ENCODE measurements around the gene ARID5A. TPM values are rescaled to one million over a fixed set of nuclear protein-coding genes. Genes with fewer than 3 reads are reported as not detected.
"Not testable (repeated sequence)": the region's sequence is repeated elsewhere in the genome, so short reads cannot be mapped to it uniquely, and the experiment has no call there.

ARID5A gene
- total RNA-seq, result 100 to 1,000 TPM in 1 of 2 donors, 10 to 100 TPM in 1; 51.5 to 348 TPM

- peak; percentile 82 to 89 for DNase-seq (ENCODE audit: low spot score in 2 of 2)
Measured at GRCh38 chr2:96536445-96537065, at the start of gene ARID5A. ARID5A (plus strand) TSS chr2:96536752; CDS start chr2:96536827, 75 bp downstream.

GRCh38 chr2:96489261-96489660 lies 47.3 kb upstream of the ARID5A start:
- Mint-ChIP-seq H3K36me3 (peaks cover 14 to 37% of the 10 kb centered on the region in 2 donors), H3K9me3 (peaks cover 1 to 4% of the 10 kb centered on the region in 2 donors), H3K27ac (no peak overlapping the region)
- ATAC-seq (no peak), DNase-seq (ENCODE audit: low spot score in 2 of 2) (no peak)

More at GRCh38 chr2:96536445-96537065, at the start of gene ARID5A:
- Mint-ChIP-seq H3K36me3 (peaks cover 9 to 36% of the 10 kb centered on the region in 2 donors), H3K9me3 (no peaks in the 10 kb centered on the region), H3K27ac (peak within 1 kb of the TSS; percentile 95 to 99)
- peak; percentile 44 to 74 for ATAC-seq

GRCh38 chr2:96489663-96490062 lies 46.9 kb upstream of the ARID5A start:
- Mint-ChIP-seq H3K27ac (no peak overlapping the region), H3K9me3 (peaks cover 3 to 4% of the 10 kb centered on the region in 2 donors), H3K36me3 (peaks cover 16 to 36% of the 10 kb centered on the region in 2 donors)
- no peak for DNase-seq (ENCODE audit: low spot score in 2 of 2)
- no peak for ATAC-seq

- H3K9me3 Mint-ChIP-seq, result peaks cover 7 to 15% of the 10 kb centered on the region in 2 donors
- ATAC-seq (peak; percentile 26 to 74), DNase-seq (ENCODE audit: low spot score in 2 of 2) (no peak)
- peak overlapping the region; percentile 48 to 77 for H3K27ac Mint-ChIP-seq
- peaks cover 20 to 38% of the 10 kb centered on the region in 2 donors for H3K36me3 Mint-ChIP-seq
Measured at GRCh38 chr2:96491860-96492497, 44.6 kb upstream of the ARID5A start.

GRCh38 chr2:96493072-96493471 lies 43.5 kb upstream of the ARID5A start:
- DNase-seq (ENCODE audit: low spot score in 2 of 2) (no peak), ATAC-seq (no peak)
- Mint-ChIP-seq H3K9me3 (peaks cover 7 to 15% of the 10 kb centered on the region in 2 donors), H3K27ac (no peak overlapping the region), H3K36me3 (peaks cover 17 to 32% of the 10 kb centered on the region in 2 donors)

GRCh38 chr2:96494188-96494587 lies 42.4 kb upstream of the ARID5A start:
- Mint-ChIP-seq H3K9me3 (peaks cover 7 to 10% of the 10 kb centered on the region in 2 donors), H3K36me3 (peaks cover 17 to 26% of the 10 kb centered on the region in 2 donors), H3K27ac (no peak overlapping the region)
- no peak for ATAC-seq
- no peak for DNase-seq (ENCODE audit: low spot score in 2 of 2)

- peaks cover 17 to 26% of the 10 kb centered on the region in 2 donors for H3K36me3 Mint-ChIP-seq
- H3K27ac Mint-ChIP-seq, result peak overlapping the region in 1 of 2 donors; percentile 50
- H3K9me3 Mint-ChIP-seq, result peaks cover 7 to 10% of the 10 kb centered on the region in 2 donors
- ATAC-seq, result no peak
- DNase-seq (ENCODE audit: low spot score in 2 of 2), result no peak
Measured at GRCh38 chr2:96495982-96496629, 40.4 kb upstream of the ARID5A start.

- DNase-seq (ENCODE audit: low spot score in 2 of 2) (no peak), ATAC-seq (no peak)
- Mint-ChIP-seq H3K27ac (peak overlapping the region in 1 of 2 donors; percentile 9), H3K36me3 (peaks cover 17 to 26% of the 10 kb centered on the region in 2 donors), H3K9me3 (peaks cover 7 to 10% of the 10 kb centered on the region in 2 donors)
Measured at GRCh38 chr2:96498021-96498431, 38.5 kb upstream of the ARID5A start.

GRCh38 chr2:96498611-96499010 lies 37.9 kb upstream of the ARID5A start:
- ATAC-seq; DNase-seq (ENCODE audit: low spot score in 2 of 2); H3K27ac Mint-ChIP-seq: not testable (repeated sequence)
- peaks cover 7 to 10% of the 10 kb centered on the region in 2 donors for H3K9me3 Mint-ChIP-seq
- H3K36me3 Mint-ChIP-seq, result peaks cover 17 to 26% of the 10 kb centered on the region in 2 donors

GRCh38 chr2:96499061-96499960 lies 37.2 kb upstream of the ARID5A start:
- no peak for ATAC-seq
- peaks cover 14 to 21% of the 10 kb centered on the region in 2 donors for H3K36me3 Mint-ChIP-seq
- DNase-seq (ENCODE audit: low spot score in 2 of 2), result no peak
- H3K9me3 Mint-ChIP-seq, result peaks cover 5 to 10% of the 10 kb centered on the region in 2 donors
- no peak overlapping the region for H3K27ac Mint-ChIP-seq

- ATAC-seq (no peak), DNase-seq (ENCODE audit: low spot score in 2 of 2) (no peak)
- Mint-ChIP-seq H3K36me3 (peaks cover 6 to 10% of the 10 kb centered on the region in 2 donors), H3K9me3 (peaks cover 0 to 6% of the 10 kb centered on the region in 2 donors), H3K27ac (peak overlapping the region in 1 of 2 donors; percentile 68)
Measured at GRCh38 chr2:96500385-96501066, 36.0 kb upstream of the ARID5A start.

GRCh38 chr2:96501471-96501874 lies 35.1 kb upstream of the ARID5A start:
- peaks cover 0 to under 1% of the 10 kb centered on the region in 2 donors for H3K36me3 Mint-ChIP-seq
- peak; percentile 69 to 84 for ATAC-seq
- H3K27ac Mint-ChIP-seq, result peak overlapping the region; percentile 68 to 95
- H3K9me3 Mint-ChIP-seq, result no peaks in the 10 kb centered on the region
- no peak for DNase-seq (ENCODE audit: low spot score in 2 of 2)

- H3K36me3 Mint-ChIP-seq, result no peaks in the 10 kb centered on the region
- H3K9me3 Mint-ChIP-seq, result no peaks in the 10 kb centered on the region
- DNase-seq (ENCODE audit: low spot score in 2 of 2) (no peak), ATAC-seq (peak; percentile 41 to 46)
- peak overlapping the region; percentile 68 to 95 for H3K27ac Mint-ChIP-seq
Measured at GRCh38 chr2:96501886-96502810, 34.4 kb upstream of the ARID5A start.

GRCh38 chr2:96502891-96503636 lies 33.5 kb upstream of the ARID5A start:
- H3K36me3 Mint-ChIP-seq, result no peaks in the 10 kb centered on the region
- H3K27ac Mint-ChIP-seq, result no peak overlapping the region
- DNase-seq (ENCODE audit: low spot score in 2 of 2) (no peak), ATAC-seq (no peak)
- H3K9me3 Mint-ChIP-seq, result no peaks in the 10 kb centered on the region
